ENCODE results near the gene SCUBE1. TPM values are rescaled to one million over a fixed set of nuclear protein-coding genes. Genes with fewer than 3 reads are reported as not detected.

Gene SCUBE1
- total RNA-seq, 3 donors from 2014 or later (not counting 1 experiment from before 2014, with no cell fraction given), result 0.05 to 1.2 (median 0.11) TPM

- no peaks in the 10 kb centered on the region for H3K9me3 ChIP-seq (ENCODE audit: control insufficient read depth, insufficient read depth, low read length)
- intact Hi-C loops (cut with micrococcal nuclease), result no loop called here
- Mint-ChIP-seq H3K4me1 (peaks cover 0 to 12% of the 10 kb centered on the region in 2 donors), H3K4me3 (no peak overlapping the region), H3K27ac (no peak overlapping the region), H3K36me3 (no peaks in the 10 kb centered on the region), H3K27me3 (ENCODE audit: low read depth in 2 of 2) (peaks cover 8 to 20% of the 10 kb centered on the region in 2 donors), H3K9me3 (no peaks in the 10 kb centered on the region)
- peaks cover 7% of the 10 kb centered on the region for H3K4me1 ChIP-seq (ENCODE audit: control insufficient read depth, insufficient read depth, low read length)
- DNase-seq (peak in 1 of 2 donors; percentile 31), ATAC-seq (no peak)
- H3K4me3 ChIP-seq (ENCODE audit: low read length), result no peak overlapping the region
- no peak for TF ChIP-seq CTCF (IDR thresholded peaks at IDR 0.05)
- no peak overlapping the region for H3K27ac ChIP-seq (ENCODE audit: low read length)
- no peaks in the 10 kb centered on the region for H3K27me3 ChIP-seq (ENCODE audit: control insufficient read depth, insufficient read depth, low read length)
- 80% methylated on average over 8 of the region's 8 CpGs for WGBS (ENCODE audit: insufficient coverage)
- no peaks in the 10 kb centered on the region for H3K36me3 ChIP-seq (ENCODE audit: control insufficient read depth, insufficient read depth, low read length)
These were observed 114.8 kb downstream of the SCUBE1 start for GRCh38 chr22:43228330-43228729.

GRCh38 chr22:43227239-43227630, 115.9 kb downstream of the SCUBE1 start:
- WGBS (ENCODE audit: insufficient coverage), result 79% methylated on average over 17 of the region's 17 CpGs

GRCh38 chr22:43226377-43227238, 116.6 kb downstream of the SCUBE1 start:
- no peaks in the 10 kb centered on the region for H3K27me3 ChIP-seq (ENCODE audit: control insufficient read depth, insufficient read depth, low read length)
- H3K4me3 ChIP-seq (ENCODE audit: low read length), result no peak overlapping the region
- Mint-ChIP-seq H3K4me1 (peaks cover 0 to 12% of the 10 kb centered on the region in 2 donors), H3K4me3 (no peak overlapping the region), H3K27me3 (ENCODE audit: low read depth in 2 of 2) (peaks cover 7 to 20% of the 10 kb centered on the region in 2 donors), H3K9me3 (no peaks in the 10 kb centered on the region), H3K27ac (no peak overlapping the region), H3K36me3 (no peaks in the 10 kb centered on the region)
- DNase-seq, result no peak
- intact Hi-C loops (cut with micrococcal nuclease), result no loop called here
- H3K9me3 ChIP-seq (ENCODE audit: control insufficient read depth, insufficient read depth, low read length), result no peaks in the 10 kb centered on the region
- 86% methylated on average over 18 of the region's 19 CpGs for WGBS (ENCODE audit: insufficient coverage)
- no peak overlapping the region for H3K27ac ChIP-seq (ENCODE audit: low read length)
- TF ChIP-seq CTCF (IDR thresholded peaks at IDR 0.05), result no peak
- no peak for ATAC-seq
- peaks cover 7% of the 10 kb centered on the region for H3K4me1 ChIP-seq (ENCODE audit: control insufficient read depth, insufficient read depth, low read length)
- H3K36me3 ChIP-seq (ENCODE audit: control insufficient read depth, insufficient read depth, low read length), result no peaks in the 10 kb centered on the region

More at GRCh38 chr22:43227239-43227630, 115.9 kb downstream of the SCUBE1 start:
- no peaks in the 10 kb centered on the region for H3K9me3 ChIP-seq (ENCODE audit: control insufficient read depth, insufficient read depth, low read length)
- H3K27ac ChIP-seq (ENCODE audit: low read length), result no peak overlapping the region
- no peak for ATAC-seq
- Mint-ChIP-seq H3K4me3 (no peak overlapping the region), H3K9me3 (no peaks in the 10 kb centered on the region), H3K4me1 (peaks cover 0 to 12% of the 10 kb centered on the region in 2 donors), H3K27me3 (ENCODE audit: low read depth in 2 of 2) (peaks cover 7 to 20% of the 10 kb centered on the region in 2 donors), H3K27ac (no peak overlapping the region), H3K36me3 (no peaks in the 10 kb centered on the region)
- no peak for DNase-seq
- intact Hi-C loops (cut with micrococcal nuclease), result no loop called here
- no peak overlapping the region for H3K4me3 ChIP-seq (ENCODE audit: low read length)
- peaks cover 7% of the 10 kb centered on the region for H3K4me1 ChIP-seq (ENCODE audit: control insufficient read depth, insufficient read depth, low read length)
- H3K36me3 ChIP-seq (ENCODE audit: control insufficient read depth, insufficient read depth, low read length), result no peaks in the 10 kb centered on the region
- H3K27me3 ChIP-seq (ENCODE audit: control insufficient read depth, insufficient read depth, low read length), result no peaks in the 10 kb centered on the region
- no peak for TF ChIP-seq CTCF (IDR thresholded peaks at IDR 0.05)
